Measurements from ENCODE around the gene MEIOB. TPM values are rescaled to one million over a fixed set of nuclear protein-coding genes. Genes with fewer than 3 reads are reported as not detected.
A peak's percentile ranks its signal among the peaks of the same experiment; 100 is the strongest.

MEIOB gene
- polyA plus RNA-seq, 3 donors = not detected

GRCh38 chr16:1817716-1818115 lies 54.2 kb downstream of the MEIOB start:
- H2AFZ ChIP-seq (ENCODE audit: insufficient read depth, low read depth, low read length, poor library complexity, severe bottlenecking) = no peak overlapping the region
- no peak overlapping the region for H3K4me3 Mint-ChIP-seq
- H3K4me1 Mint-ChIP-seq = no peaks in the 10 kb centered on the region
- no peaks in the 10 kb centered on the region for H3K9me3 ChIP-seq (replicated peaks in 1 of 2; ENCODE audit: control insufficient read depth in 1 of 2, insufficient read depth in 1 of 2, low read length in 2 of 2)
- no peak overlapping the region for H3K27ac ChIP-seq (ENCODE audit: low read depth in 1 of 2, low read length in 2 of 2)
- WGBS (ENCODE audit: insufficient coverage) = 97% methylated on average over 14 of the region's 17 CpGs
- H3K9me3 Mint-ChIP-seq = no peaks in the 10 kb centered on the region
- H3K4me3 ChIP-seq (replicated peaks in 1 of 3; ENCODE audit: low read depth in 2 of 3, low read length in 3 of 3) = no peak overlapping the region
- peaks cover 56% of the 10 kb centered on the region for H4K20me1 ChIP-seq (ENCODE audit: insufficient read depth, low read length)
- H3K27ac Mint-ChIP-seq = peak overlapping the region in 1 of 7 donors; percentile 48
- H3K27me3 ChIP-seq (ENCODE audit: control insufficient read depth in 2 of 2, insufficient read depth in 2 of 2, low read length in 2 of 2) = no peaks in the 10 kb centered on the region
- H3K4me1 ChIP-seq (ENCODE audit: control insufficient read depth in 1 of 2, insufficient read depth in 2 of 2, low read length in 2 of 2) = no peaks in the 10 kb centered on the region
- DNase-seq = no peak
- peaks cover 8% of the 10 kb centered on the region for H3K79me2 ChIP-seq (ENCODE audit: insufficient read depth, low read length)
- H3K36me3 Mint-ChIP-seq = peaks cover 56 to 94% of the 10 kb centered on the region in 2 donors
- H3K9ac ChIP-seq (ENCODE audit: insufficient read depth, low read length, poor library complexity, severe bottlenecking) = no peak overlapping the region
- no peak for TF ChIP-seq CTCF (IDR thresholded peaks at IDR 0.05)
- H3K36me3 ChIP-seq (replicated peaks in 1 of 2; ENCODE audit: control insufficient read depth in 1 of 2, insufficient read depth in 2 of 2, low read length in 2 of 2) = peaks cover 81 to 95% of the 10 kb centered on the region in 2 donors
- no peak overlapping the region for H3K4me2 ChIP-seq (replicated peaks; ENCODE audit: extremely low read depth, low read length, poor library complexity, severe bottlenecking)
- intact Hi-C loops (cut with micrococcal nuclease) = no loop called here
- no peaks in the 10 kb centered on the region for H3K27me3 Mint-ChIP-seq (ENCODE audit: low read depth in 3 of 3)

- Mint-ChIP-seq H3K27me3 (ENCODE audit: low read depth in 3 of 3) (no peaks in the 10 kb centered on the region), H3K36me3 (peaks cover 52 to 93% of the 10 kb centered on the region in 2 donors), H3K27ac (peak overlapping the region in 2 of 7 donors; percentile 48 to 62), H3K4me3 (no peak overlapping the region), H3K4me1 (no peaks in the 10 kb centered on the region), H3K9me3 (no peaks in the 10 kb centered on the region)
- H3K4me2 ChIP-seq (replicated peaks; ENCODE audit: extremely low read depth, low read length, poor library complexity, severe bottlenecking) = no peak overlapping the region
- H3K27me3 ChIP-seq (ENCODE audit: control insufficient read depth in 2 of 2, insufficient read depth in 2 of 2, low read length in 2 of 2) = no peaks in the 10 kb centered on the region
- no peak overlapping the region for H3K9ac ChIP-seq (ENCODE audit: insufficient read depth, low read length, poor library complexity, severe bottlenecking)
- no peak for TF ChIP-seq CTCF (IDR thresholded peaks at IDR 0.05)
- peaks cover 76 to 91% of the 10 kb centered on the region in 2 donors for H3K36me3 ChIP-seq (replicated peaks in 1 of 2; ENCODE audit: control insufficient read depth in 1 of 2, insufficient read depth in 2 of 2, low read length in 2 of 2)
- H3K9me3 ChIP-seq (replicated peaks in 1 of 2; ENCODE audit: control insufficient read depth in 1 of 2, insufficient read depth in 1 of 2, low read length in 2 of 2) = no peaks in the 10 kb centered on the region
- no peak overlapping the region for H3K27ac ChIP-seq (ENCODE audit: low read depth in 1 of 2, low read length in 2 of 2)
- no peak overlapping the region for H2AFZ ChIP-seq (ENCODE audit: insufficient read depth, low read depth, low read length, poor library complexity, severe bottlenecking)
- no peak for DNase-seq
- no peaks in the 10 kb centered on the region for H3K4me1 ChIP-seq (ENCODE audit: control insufficient read depth in 1 of 2, insufficient read depth in 2 of 2, low read length in 2 of 2)
- intact Hi-C loops (cut with micrococcal nuclease) = no loop called here
- WGBS (ENCODE audit: insufficient coverage) = 97% methylated on average over 9 of the region's 9 CpGs
- no peak overlapping the region for H3K4me3 ChIP-seq (replicated peaks in 1 of 3; ENCODE audit: low read depth in 2 of 3, low read length in 3 of 3)
- H4K20me1 ChIP-seq (ENCODE audit: insufficient read depth, low read length) = peaks cover 53% of the 10 kb centered on the region
- peaks cover 4% of the 10 kb centered on the region for H3K79me2 ChIP-seq (ENCODE audit: insufficient read depth, low read length)
Observed at GRCh38 chr16:1817276-1817589, 54.7 kb downstream of the MEIOB start.

All from CD14-positive monocyte (primary cell).